Breast epithelium (tissue), 3 donors: ENCODE measurements around the gene LRRC9.

ENCODE experiments used
- POLR2A ChIP-seq: fragments of 450-650 bp; IDR thresholded peaks from one replicate; pipeline ENCODE4 v1.6.1; 2016; ENCODE audit warnings: antibody characterized with exemption, mild to moderate bottlenecking, moderate library complexity
- POLR2AphosphoS5 ChIP-seq, 3 donors: sonication (generic); formaldehyde crosslinking; IDR thresholded peaks; one replicate each; pipeline ENCODE4 v1.6.1; 2017; ENCODE audit warnings: antibody characterized with exemption in 3 of 3
- TF ChIP-seq, protein P1 (sequence below), 3 donors: fragments of 450-650 bp; IDR thresholded peaks; one replicate each; pipeline ENCODE4 v1.5.1; 2016 to 2017; ENCODE audit warnings: antibody characterized with exemption in 3 of 3, mild to moderate bottlenecking in 3 of 3, moderate library complexity in 3 of 3

DNA sequence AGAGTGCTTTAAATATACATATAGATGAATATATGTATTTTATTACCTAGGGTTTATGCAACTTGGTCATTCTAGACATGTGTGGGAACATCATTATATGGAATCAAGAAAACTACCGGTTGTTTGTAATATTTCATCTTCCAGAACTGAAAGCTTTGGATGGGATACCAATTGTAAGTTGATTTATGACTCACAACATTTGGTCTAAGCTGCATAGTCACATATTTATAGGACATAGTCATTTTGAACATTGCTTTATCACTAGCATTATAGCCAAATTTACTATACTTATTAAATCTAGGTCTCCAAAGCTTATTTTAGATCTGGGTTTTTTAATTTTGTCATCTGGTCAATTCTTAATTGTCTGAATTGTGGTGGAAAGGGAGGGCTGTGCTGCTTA lies 88.1 kb downstream of the LRRC9 start:
- TF ChIP-seq, protein P1, sequence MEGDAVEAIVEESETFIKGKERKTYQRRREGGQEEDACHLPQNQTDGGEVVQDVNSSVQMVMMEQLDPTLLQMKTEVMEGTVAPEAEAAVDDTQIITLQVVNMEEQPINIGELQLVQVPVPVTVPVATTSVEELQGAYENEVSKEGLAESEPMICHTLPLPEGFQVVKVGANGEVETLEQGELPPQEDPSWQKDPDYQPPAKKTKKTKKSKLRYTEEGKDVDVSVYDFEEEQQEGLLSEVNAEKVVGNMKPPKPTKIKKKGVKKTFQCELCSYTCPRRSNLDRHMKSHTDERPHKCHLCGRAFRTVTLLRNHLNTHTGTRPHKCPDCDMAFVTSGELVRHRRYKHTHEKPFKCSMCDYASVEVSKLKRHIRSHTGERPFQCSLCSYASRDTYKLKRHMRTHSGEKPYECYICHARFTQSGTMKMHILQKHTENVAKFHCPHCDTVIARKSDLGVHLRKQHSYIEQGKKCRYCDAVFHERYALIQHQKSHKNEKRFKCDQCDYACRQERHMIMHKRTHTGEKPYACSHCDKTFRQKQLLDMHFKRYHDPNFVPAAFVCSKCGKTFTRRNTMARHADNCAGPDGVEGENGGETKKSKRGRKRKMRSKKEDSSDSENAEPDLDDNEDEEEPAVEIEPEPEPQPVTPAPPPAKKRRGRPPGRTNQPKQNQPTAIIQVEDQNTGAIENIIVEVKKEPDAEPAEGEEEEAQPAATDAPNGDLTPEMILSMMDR (IDR thresholded peaks at IDR 0.05): no peak
- TF ChIP-seq POLR2A (no peak), POLR2AphosphoS5 (IDR thresholded peaks at IDR 0.05) (no peak)
